Neural progenitor cell (in vitro differentiated cells): ENCODE measurements around the gene OR52A5.

Experiments
- CTCF ChIP-seq: fragments of 200-600 bp; sonication (generic); IDR thresholded peaks from 2 replicates; pipeline ENCODE4 v1.5.1; 2017; ENCODE audit warnings: antibody characterized with exemption, mild to moderate bottlenecking
- EZH2 ChIP-seq: fragments of 200-600 bp; sonication (generic); IDR thresholded peaks from 2 replicates; pipeline ENCODE4 v1.6.1; 2017; ENCODE audit warnings: antibody characterized with exemption, mild to moderate bottlenecking, moderate library complexity
- EZH2phosphoT487 ChIP-seq: fragments of 200-600 bp; sonication (generic); IDR thresholded peaks from 2 replicates; pipeline ENCODE4 v1.6.1; 2017; ENCODE audit warnings: antibody characterized with exemption

DNA sequence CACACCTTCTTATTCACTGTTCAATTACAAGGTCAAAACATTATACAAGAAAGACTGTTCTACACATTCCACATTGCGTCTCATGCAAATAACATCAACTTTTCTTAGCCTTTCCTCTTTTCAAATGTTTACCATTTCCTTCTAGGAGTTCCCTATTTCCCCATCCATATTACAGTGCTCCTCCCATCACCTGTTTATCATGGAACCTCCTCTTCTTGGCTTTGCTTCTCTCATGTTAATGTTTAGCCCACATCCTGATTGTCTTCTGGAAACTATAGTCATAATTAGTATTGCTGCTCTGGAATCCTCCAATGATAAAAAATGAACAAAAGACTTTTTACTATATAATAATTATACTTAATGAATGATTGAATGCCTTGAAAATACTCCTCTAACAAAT lies 47.5 kb downstream of the OR52A5 start:
- TF ChIP-seq CTCF: no peak
- TF ChIP-seq EZH2: no peak
- TF ChIP-seq EZH2phosphoT487: no peak
